Kidney (tissue), 14 donors: Measurements from ENCODE around the gene ACOX3. TPM values are rescaled to one million over a fixed set of nuclear protein-coding genes. Genes with fewer than 3 reads are reported as not detected.

Source experiments
- DNase-seq, 5 donors: peaks; one replicate each; pipeline ENCODE4 v3.0.0-alpha.2; 2013 to 2020
- FAIRE-seq: peaks from 2 replicates; lab custom pipeline; 2012; peaks lifted over from hg19 to GRCh38; lab: Jason Lieb, UNC
- H3K27ac ChIP-seq, 2 donors: one replicate each; pipeline ENCODE4 v1.7.0; 2013; ENCODE audit warnings: low read depth in 2 of 2, low read length in 2 of 2, inconsistent platforms in 1 of 2
- H3K27me3 ChIP-seq: one replicate; pipeline ENCODE4 v1.7.1; 2013; ENCODE audit warnings: low read length, inconsistent platforms; ENCODE audit not compliant: control insufficient read depth, insufficient read depth
- H3K36me3 ChIP-seq, 3 donors: one replicate each; pipeline versions ENCODE4 v1.7.0 to v1.7.1; 2013; ENCODE audit warnings: low read length in 3 of 3, control low read depth in 1 of 3, inconsistent platforms in 1 of 3; ENCODE audit not compliant: insufficient read depth in 3 of 3, control insufficient read depth in 2 of 3
- H3K4me1 ChIP-seq, 3 donors: one replicate each; pipeline versions ENCODE4 v1.7.0 to v1.7.1; 2013; ENCODE audit warnings: low read length in 3 of 3, inconsistent platforms in 1 of 3, low read depth in 1 of 3; ENCODE audit not compliant: control insufficient read depth in 2 of 3, insufficient read depth in 2 of 3
- H3K4me3 ChIP-seq, 3 donors: one replicate each; pipeline versions ENCODE4 v1.7.0 to v1.8.1; 2013; ENCODE audit warnings: low read length in 3 of 3, control low read depth in 1 of 3, inconsistent platforms in 1 of 3
- H3K9ac ChIP-seq, 3 donors: one replicate each; pipeline versions ENCODE4 v1.7.0 to v1.7.1; 2013; ENCODE audit warnings: low read length in 3 of 3, control low read depth in 1 of 3, inconsistent platforms in 1 of 3
- H3K9me3 ChIP-seq, 3 donors: one replicate each; pipeline versions ENCODE4 v1.7.0 to v1.7.1; 2013; ENCODE audit warnings: low read length in 3 of 3, control low read depth in 1 of 3, inconsistent platforms in 1 of 3; ENCODE audit not compliant: control insufficient read depth in 2 of 3, insufficient read depth in 1 of 3
- CTCF ChIP-seq: IDR thresholded peaks from 3 replicates; pipeline ENCODE4 v1.5.1; 2012; ENCODE audit warnings: mild to moderate bottlenecking, moderate library complexity, borderline replicate concordance; ENCODE audit not compliant: insufficient read depth; ENCODE audit errors: extremely low read depth
- intact Hi-C: fragments of 100-400 bp; cut with DNase I; formaldehyde crosslinking; loops from one replicate; pipeline ENCODE4 v1.11.1; 2022
- polyA plus RNA-seq: library from polyadenylated mRNA; stranded (reverse); fragments of 350-450 nt; fragmentation: Illumina TruSeq; extraction: RNeasy Lipid Tissue Mini Kit (QIAGEN cat#74804); gene quantifications from one replicate; pipeline ENCODE4 v1.2.3, GENCODE V29; 2014; ENCODE audit warnings: low read depth, low replicate concordance; ENCODE audit not compliant: insufficient read depth
- total RNA-seq: library from RNA; stranded (reverse); fragmentation: NEBNext Ultra II Directional; extraction: Animal tissue kit (Norgen Biotek cat#: 25700); gene quantifications from one replicate; pipeline ENCODE4 v1.2.1, GENCODE V29; 2021
- donor health status: control.
- donor health status: control.
- donor health status: control.
- donor health status: control.
- donor health status: control.
- donor health status: DM: yes; HTN: yes; CAD: no.
- donor health status: Normal renal cell carcinoma (clear cell type).

The ACOX3 gene
- total and polyA plus RNA-seq, 2 donors from 2014 or later, result 10.1 to 21.7 TPM

- FAIRE-seq (no peak), DNase-seq (peak in 2 of 5 donors; percentile 30 to 89)
- intact Hi-C loops, result no loop called here
- Histone ChIP-seq H3K27ac (peak overlapping the region in 1 of 2 donors; percentile 13), H3K4me1 (peaks cover 0 to 12% (median 0%) of the 10 kb centered on the region in 3 donors), H3K27me3 (no peaks in the 10 kb centered on the region), H3K36me3 (no peaks in the 10 kb centered on the region), H3K9ac (no peak overlapping the region), H3K9me3 (peaks cover 0 to 7% (median 0%) of the 10 kb centered on the region in 3 donors), H3K4me3 (no peak overlapping the region)
- no peak for TF ChIP-seq CTCF
Measured at GRCh38 chr4:8319731-8320385, 120.7 kb downstream of the ACOX3 start.

- Histone ChIP-seq H3K36me3 (no peaks in the 10 kb centered on the region), H3K27ac (no peak overlapping the region), H3K27me3 (no peaks in the 10 kb centered on the region), H3K9me3 (peaks cover 0 to 6% (median 0%) of the 10 kb centered on the region in 3 donors), H3K9ac (no peak overlapping the region), H3K4me1 (peaks cover 0 to 12% (median 0%) of the 10 kb centered on the region in 3 donors), H3K4me3 (no peak overlapping the region)
- DNase-seq (peak in 1 of 5 donors; percentile 18), FAIRE-seq (no peak)
- intact Hi-C loops, result no loop called here
- no peak for TF ChIP-seq CTCF
Measured at GRCh38 chr4:8319061-8319460, 121.5 kb downstream of the ACOX3 start.

GRCh38 chr4:8318509-8318908 is 122.0 kb downstream of the ACOX3 start:
- Histone ChIP-seq H3K9ac (no peak overlapping the region), H3K27me3 (no peaks in the 10 kb centered on the region), H3K4me1 (peaks cover 0 to 12% (median 0%) of the 10 kb centered on the region in 3 donors), H3K36me3 (no peaks in the 10 kb centered on the region), H3K27ac (no peak overlapping the region), H3K4me3 (no peak overlapping the region), H3K9me3 (peaks cover 0 to under 1% (median 0%) of the 10 kb centered on the region in 3 donors)
- FAIRE-seq (no peak), DNase-seq (peak in 1 of 5 donors; percentile 17)
- no peak for TF ChIP-seq CTCF
- intact Hi-C loops, result no loop called here

- TF ChIP-seq CTCF, result no peak
- no peak overlapping the region for H3K27ac ChIP-seq
- intact Hi-C loops, result no loop called here
- DNase-seq (peak in 1 of 5 donors; percentile 11), FAIRE-seq (no peak)
- no peaks in the 10 kb centered on the region for H3K27me3 ChIP-seq
- no peak overlapping the region for H3K9ac ChIP-seq
- H3K4me1 ChIP-seq, result peaks cover 0 to 12% (median 0%) of the 10 kb centered on the region in 3 donors
- no peak overlapping the region for H3K4me3 ChIP-seq
- H3K9me3 ChIP-seq, result no peaks in the 10 kb centered on the region
- no peaks in the 10 kb centered on the region for H3K36me3 ChIP-seq
Measured at GRCh38 chr4:8317474-8317873, 123.0 kb downstream of the ACOX3 start.
